MG63 (cell line): ENCODE results near the gene MYH3. TPM values are rescaled to one million over a fixed set of nuclear protein-coding genes. Genes with fewer than 3 reads are reported as not detected.

ENCODE experiments used
- DNase-seq: peaks from one replicate; pipeline ENCODE4 v3.0.0-alpha.2; 2020
- H3K27me3 ChIP-seq: fragments of 250-450 bp; sonication (Bioruptor Pico); 2 replicates; pipeline ENCODE4 v1.5.1; 2020; ENCODE audit warnings: mild to moderate bottlenecking, moderate library complexity
- H3K36me3 ChIP-seq: fragments of 250-450 bp; sonication (Bioruptor Pico); 2 replicates; pipeline ENCODE4 v1.5.1; 2020; ENCODE audit warnings: mild to moderate bottlenecking, moderate library complexity
- H3K4me3 ChIP-seq: fragments of 250-450 bp; sonication (Bioruptor Pico); 2 replicates; pipeline ENCODE4 v1.5.1; 2020; ENCODE audit warnings: mild to moderate bottlenecking, moderate library complexity
- H3K9me3 ChIP-seq: fragments of 250-450 bp; sonication (Bioruptor Pico); 2 replicates; pipeline ENCODE4 v1.5.1; 2020; ENCODE audit warnings: mild to moderate bottlenecking, moderate library complexity
- total RNA-seq: library from RNA; depleted of rRNA; stranded (reverse); fragments of >200 nt; shearing (Covaris generic); gene quantifications from 2 replicates; pipeline ENCODE4 v1.2.3, GENCODE V29; 2014; ENCODE audit warnings: low replicate concordance; rRNA removed

The MYH3 gene
- total RNA-seq, 1 experiment from 2014 or later = 1.2 TPM

DNA sequence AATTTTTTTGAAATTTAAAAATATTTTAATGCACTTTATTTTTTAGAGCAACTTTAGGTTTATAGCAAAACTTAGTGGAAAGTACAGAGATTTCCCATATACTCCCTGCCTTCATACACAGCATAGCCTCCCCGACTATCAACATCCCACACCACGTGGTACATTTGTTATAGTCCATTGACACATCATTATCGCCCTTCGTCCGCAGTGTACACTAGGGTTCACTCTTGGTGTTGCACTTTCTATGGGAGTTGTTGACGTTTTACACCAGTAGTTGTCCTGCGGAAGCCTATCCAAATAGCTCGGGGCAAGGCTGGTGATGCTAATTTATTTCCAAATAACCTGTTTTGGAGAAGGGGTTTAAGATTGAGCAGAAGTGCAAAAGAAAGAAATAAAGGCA is 52.6 kb downstream of the MYH3 start:
- Histone ChIP-seq H3K9me3 (no peaks in the 10 kb centered on the region), H3K27me3 (no peaks in the 10 kb centered on the region), H3K4me3 (no peak overlapping the region), H3K36me3 (no peaks in the 10 kb centered on the region)
- DNase-seq = no peak

DNA sequence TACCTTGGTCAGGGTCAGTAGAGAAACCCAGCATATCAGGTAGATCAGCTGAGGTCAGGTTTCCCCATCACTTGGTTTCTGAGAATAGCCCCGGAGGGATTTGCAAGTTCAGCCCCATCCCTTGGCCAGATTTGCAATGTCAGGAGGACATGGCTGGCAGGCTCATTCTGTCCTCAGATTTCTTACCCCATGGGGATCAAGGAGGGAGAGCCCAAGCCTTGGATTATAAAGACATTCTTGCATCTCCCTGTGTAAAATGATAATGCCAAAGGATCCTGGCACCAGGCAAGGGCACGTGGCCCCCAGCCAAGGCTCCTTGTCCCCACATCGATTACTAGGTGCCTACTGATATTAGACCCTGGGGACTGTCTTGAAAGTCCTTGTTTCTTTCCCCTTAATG is 53.2 kb downstream of the MYH3 start:
- no peaks in the 10 kb centered on the region for H3K36me3 ChIP-seq
- no peak for DNase-seq
- H3K4me3 ChIP-seq = no peak overlapping the region
- H3K9me3 ChIP-seq = no peaks in the 10 kb centered on the region
- H3K27me3 ChIP-seq = no peaks in the 10 kb centered on the region

DNA sequence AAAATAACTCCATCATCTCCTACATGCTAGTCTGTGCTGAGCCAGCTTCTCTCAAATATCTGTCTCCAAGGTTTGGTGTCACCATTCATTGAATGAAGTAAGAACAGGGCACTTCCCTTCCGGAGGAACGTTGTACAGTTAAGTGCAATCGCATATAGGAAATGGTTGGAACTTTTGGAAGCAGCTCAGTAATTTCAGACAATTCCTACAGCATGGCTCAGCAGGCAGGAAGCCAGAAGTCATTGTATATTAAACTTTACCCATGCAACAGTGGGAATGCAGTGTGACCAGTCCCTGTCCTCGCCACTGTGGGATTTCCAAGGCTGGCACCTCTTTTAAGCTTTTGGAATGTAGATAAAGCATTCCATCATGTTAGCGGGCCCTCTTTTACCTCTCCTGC is 56.5 kb downstream of the MYH3 start:
- H3K36me3 ChIP-seq = no peaks in the 10 kb centered on the region
- H3K9me3 ChIP-seq = no peaks in the 10 kb centered on the region
- DNase-seq = peak; percentile 84
- H3K27me3 ChIP-seq = no peaks in the 10 kb centered on the region
- no peak overlapping the region for H3K4me3 ChIP-seq

DNA sequence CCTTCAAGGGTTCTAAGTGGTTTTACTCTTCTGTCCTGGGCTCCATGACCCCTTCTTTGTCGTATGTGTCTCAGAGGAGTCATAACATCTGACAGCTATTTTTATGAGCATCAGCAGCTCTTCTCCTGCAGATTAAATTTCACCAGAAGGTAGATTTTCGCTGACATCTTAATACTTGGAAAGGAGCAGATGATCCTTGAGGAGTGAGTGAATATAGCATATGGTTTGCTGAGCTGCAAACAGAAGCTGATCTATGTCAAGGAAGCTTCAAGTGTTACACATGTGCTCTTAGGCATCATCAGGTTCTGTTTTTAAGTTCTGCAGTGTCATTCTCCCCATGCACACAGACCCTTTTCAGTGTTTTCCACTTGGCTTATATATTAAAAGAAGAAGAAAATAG is 58.5 kb downstream of the MYH3 start:
- no peaks in the 10 kb centered on the region for H3K9me3 ChIP-seq
- no peaks in the 10 kb centered on the region for H3K36me3 ChIP-seq
- no peak for DNase-seq
- no peak overlapping the region for H3K4me3 ChIP-seq
- H3K27me3 ChIP-seq = no peaks in the 10 kb centered on the region

DNA sequence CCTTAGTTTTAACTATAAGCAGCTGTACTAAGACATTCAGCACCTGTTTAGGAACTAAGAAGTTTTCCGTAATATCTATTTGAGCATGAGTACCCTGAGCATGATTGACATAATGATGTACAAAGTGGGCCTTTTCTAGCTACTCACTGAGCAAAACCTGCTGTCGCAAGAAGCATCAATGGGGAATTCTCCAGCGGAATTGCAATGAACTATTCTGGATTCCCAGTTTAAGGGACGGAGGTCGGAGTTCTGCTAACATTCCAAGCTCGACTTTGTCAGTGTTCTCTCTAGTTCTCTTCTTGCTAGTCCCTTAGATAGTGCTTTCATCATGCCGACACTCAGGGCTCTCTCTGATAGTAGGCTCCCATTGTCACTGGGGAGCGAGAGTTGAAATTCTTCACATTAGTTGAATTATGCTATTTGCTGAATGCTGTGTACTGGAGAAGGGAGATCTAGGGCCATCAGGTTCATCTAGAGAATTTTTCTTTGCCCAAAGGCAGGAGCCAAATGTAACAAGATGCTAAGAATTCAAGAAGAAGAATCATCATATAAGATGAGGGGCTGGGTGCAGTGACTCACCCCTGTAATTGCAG is 67.5 kb downstream of the MYH3 start:
- DNase-seq = no peak
- H3K9me3 ChIP-seq = no peaks in the 10 kb centered on the region
- H3K36me3 ChIP-seq = no peaks in the 10 kb centered on the region

DNA sequence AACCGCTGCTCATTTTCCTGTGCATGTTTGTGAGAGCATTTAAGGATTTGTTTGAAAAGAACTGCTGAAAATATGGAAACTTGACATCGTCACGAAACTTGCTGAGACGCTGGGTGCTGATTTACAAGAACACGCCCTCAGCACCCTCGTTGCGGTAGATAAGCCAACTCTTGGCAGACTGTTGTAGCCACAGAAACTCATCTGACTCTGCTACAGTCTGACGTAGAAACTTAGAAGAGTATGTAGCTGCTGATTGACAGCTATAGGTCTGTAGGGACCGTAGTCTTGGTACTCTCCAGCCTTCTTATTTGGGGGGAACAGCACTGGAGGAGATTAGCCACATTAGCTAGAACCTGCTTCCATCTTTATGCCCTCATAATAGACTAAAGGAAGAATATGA is 71.6 kb downstream of the MYH3 start:
- Histone ChIP-seq H3K9me3 (no peaks in the 10 kb centered on the region; the same call in 1 of the 2 replicates), H3K27me3 (no peaks in the 10 kb centered on the region), H3K4me3 (no peak overlapping the region), H3K36me3 (no peaks in the 10 kb centered on the region)
- DNase-seq = no peak

More for the DNA sequence above, 67.5 kb downstream of the MYH3 start:
- H3K27me3 ChIP-seq = no peaks in the 10 kb centered on the region
- H3K4me3 ChIP-seq = no peak overlapping the region

DNA sequence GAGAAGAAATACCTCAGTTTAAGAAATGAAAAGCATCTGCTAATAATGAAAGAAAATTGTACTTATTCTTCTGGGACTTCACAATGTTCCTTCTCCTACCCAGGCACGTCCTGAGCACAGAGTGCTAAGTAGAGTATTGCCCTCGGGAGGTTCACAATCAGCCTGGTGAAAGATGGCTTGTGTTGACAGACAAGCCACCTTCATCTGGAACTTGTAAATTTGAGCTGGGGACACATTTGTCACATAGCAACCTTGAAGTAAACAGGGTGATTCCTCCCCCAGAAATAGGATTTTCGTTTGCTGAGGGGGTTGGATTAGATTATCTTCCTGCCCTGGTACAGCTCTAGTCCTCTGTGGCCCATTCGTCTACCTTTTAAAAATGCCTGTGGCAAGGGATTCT is 73.3 kb downstream of the MYH3 start:
- H3K27me3 ChIP-seq = no peaks in the 10 kb centered on the region
- H3K4me3 ChIP-seq = no peak overlapping the region
- H3K36me3 ChIP-seq = no peaks in the 10 kb centered on the region
- DNase-seq = no peak
- no peaks in the 10 kb centered on the region; the same call in 1 of the 2 replicates for H3K9me3 ChIP-seq

DNA sequence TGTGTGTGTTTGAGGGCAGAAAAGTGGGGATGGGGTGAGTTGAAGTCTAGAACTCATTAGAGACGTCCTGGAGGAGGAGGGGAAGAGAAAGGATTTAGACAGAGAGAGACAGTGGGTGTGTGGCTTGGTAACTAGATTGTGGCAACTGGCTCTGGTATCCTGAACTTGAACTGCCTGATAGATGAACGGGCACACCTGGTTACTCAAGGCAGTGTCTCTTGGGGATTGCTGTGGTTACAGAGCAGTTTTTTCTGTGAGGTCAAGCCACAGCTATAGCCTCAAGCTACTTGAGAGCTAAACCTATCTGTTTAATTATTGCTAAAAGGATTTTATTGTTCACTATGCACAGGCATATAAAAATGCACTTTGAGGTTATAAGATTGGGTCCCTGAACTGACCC is 77.8 kb downstream of the MYH3 start:
- H3K27me3 ChIP-seq = no peaks in the 10 kb centered on the region
- DNase-seq = no peak
- no peak overlapping the region for H3K4me3 ChIP-seq
- H3K9me3 ChIP-seq = no peaks in the 10 kb centered on the region; the same call in 1 of the 2 replicates
- H3K36me3 ChIP-seq = no peaks in the 10 kb centered on the region

Other genes with a start within 250 kb of the MYH3 start
- gene MYH8, start 235.4 kb downstream of the MYH3 start, total RNA-seq = not detected in 2 replicates
- gene MYH4, start 187.8 kb downstream of the MYH3 start, total RNA-seq = not detected in 2 replicates
- not detected in 2 replicates for gene MYH1, start 138.8 kb downstream of the MYH3 start, total RNA-seq
- gene MYH2, start 107.7 kb downstream of the MYH3 start, total RNA-seq = 0.23 and 0.49 TPM in 2 replicates
- 40.4 and 44.7 TPM in 2 replicates for gene SCO1, start 40.2 kb upstream of the MYH3 start, total RNA-seq
- gene ADPRM, start 40.3 kb upstream of the MYH3 start, total RNA-seq = 5.3 and 12.5 TPM in 2 replicates
- gene TMEM220, start 72.7 kb upstream of the MYH3 start, total RNA-seq = 0.57 and 2.4 TPM in 2 replicates
- not detected in 2 replicates for gene TMEM238L, start 146.8 kb upstream of the MYH3 start, total RNA-seq
- not detected in 2 replicates for gene PIRT, start 180.8 kb upstream of the MYH3 start, total RNA-seq